Sigmoid colon (tissue), 4 donors: ENCODE results near the gene IGF2R.

Experiments used
- POLR2A ChIP-seq, 2 donors: fragments of 450-650 bp; IDR thresholded peaks; one replicate each; pipeline ENCODE4 v1.6.1; 2016; ENCODE audit warnings: antibody characterized with exemption in 2 of 2, mild to moderate bottlenecking in 2 of 2, moderate library complexity in 2 of 2
- POLR2AphosphoS5 ChIP-seq, 4 donors: sonication (generic); formaldehyde crosslinking; IDR thresholded peaks; one replicate each; pipeline ENCODE4 v1.6.1; 2017; ENCODE audit warnings: antibody characterized with exemption in 4 of 4
- TF ChIP-seq, protein P1 (sequence below), 4 experiments: fragments of 450-650 bp in 3 of 4; fragments of 200-600 bp in 1 of 4; IDR thresholded peaks; one replicate each; pipeline ENCODE4 v1.5.1; 2016 to 2019; ENCODE audit warnings: antibody characterized with exemption in 4 of 4, mild to moderate bottlenecking in 3 of 4, moderate library complexity in 2 of 4

DNA sequence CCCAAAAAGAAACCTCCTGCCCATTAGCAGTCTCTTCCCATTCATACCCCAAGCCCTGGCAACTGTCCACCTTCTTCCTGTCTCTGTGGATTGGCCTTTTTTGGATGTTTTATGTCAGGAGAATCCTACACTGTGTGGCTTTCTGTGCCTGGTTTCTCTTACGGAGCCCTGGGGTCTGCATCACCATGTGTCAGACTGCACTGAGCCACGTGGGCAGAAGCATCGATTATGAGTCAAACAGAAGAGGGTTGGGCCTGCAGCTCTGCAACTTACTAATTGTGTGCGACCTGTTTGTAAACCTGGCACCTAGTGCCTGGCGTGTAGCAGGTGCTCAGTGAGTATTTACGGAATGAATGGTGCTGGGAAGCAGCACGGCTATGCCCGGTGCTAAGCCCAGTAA lies 62.6 kb downstream of the IGF2R start:
- no peak for TF ChIP-seq POLR2AphosphoS5 (IDR thresholded peaks at IDR 0.05)
- TF ChIP-seq, protein P1, sequence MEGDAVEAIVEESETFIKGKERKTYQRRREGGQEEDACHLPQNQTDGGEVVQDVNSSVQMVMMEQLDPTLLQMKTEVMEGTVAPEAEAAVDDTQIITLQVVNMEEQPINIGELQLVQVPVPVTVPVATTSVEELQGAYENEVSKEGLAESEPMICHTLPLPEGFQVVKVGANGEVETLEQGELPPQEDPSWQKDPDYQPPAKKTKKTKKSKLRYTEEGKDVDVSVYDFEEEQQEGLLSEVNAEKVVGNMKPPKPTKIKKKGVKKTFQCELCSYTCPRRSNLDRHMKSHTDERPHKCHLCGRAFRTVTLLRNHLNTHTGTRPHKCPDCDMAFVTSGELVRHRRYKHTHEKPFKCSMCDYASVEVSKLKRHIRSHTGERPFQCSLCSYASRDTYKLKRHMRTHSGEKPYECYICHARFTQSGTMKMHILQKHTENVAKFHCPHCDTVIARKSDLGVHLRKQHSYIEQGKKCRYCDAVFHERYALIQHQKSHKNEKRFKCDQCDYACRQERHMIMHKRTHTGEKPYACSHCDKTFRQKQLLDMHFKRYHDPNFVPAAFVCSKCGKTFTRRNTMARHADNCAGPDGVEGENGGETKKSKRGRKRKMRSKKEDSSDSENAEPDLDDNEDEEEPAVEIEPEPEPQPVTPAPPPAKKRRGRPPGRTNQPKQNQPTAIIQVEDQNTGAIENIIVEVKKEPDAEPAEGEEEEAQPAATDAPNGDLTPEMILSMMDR (IDR thresholded peaks at IDR 0.05) = no peak
- TF ChIP-seq POLR2A (IDR thresholded peaks at IDR 0.05) = no peak
